NCI-H510A treated with DMSO at 0.1 percent for 48 hours (cell line): ENCODE measurements around the gene PRKCA.

Source experiments
- DNase-seq: peaks from one replicate; lab custom pipeline; 2025; lab: John Stamatoyannopoulos, UW

PRKCA gene

GRCh38 chr17:66547151-66547865 lies 244.9 kb downstream of the PRKCA start:
- no peak for DNase-seq

GRCh38 chr17:66548158-66548557 lies 245.7 kb downstream of the PRKCA start:
- DNase-seq, result no peak

- no peak for DNase-seq
These were observed 246.4 kb downstream of the PRKCA start for GRCh38 chr17:66548659-66549310.

- no peak for DNase-seq
These were observed 246.9 kb downstream of the PRKCA start for GRCh38 chr17:66549311-66549704.

GRCh38 chr17:66549731-66550207 lies 247.4 kb downstream of the PRKCA start:
- DNase-seq, result no peak

GRCh38 chr17:66551839-66552238 lies 249.4 kb downstream of the PRKCA start:
- no peak for DNase-seq

GRCh38 chr17:66552371-66552770 lies 250.0 kb downstream of the PRKCA start:
- no peak for DNase-seq

- DNase-seq, result no peak
These were observed 253.2 kb downstream of the PRKCA start for GRCh38 chr17:66555605-66556004.

GRCh38 chr17:66557200-66557599 lies 254.8 kb downstream of the PRKCA start:
- no peak for DNase-seq

GRCh38 chr17:66557886-66558285 lies 255.5 kb downstream of the PRKCA start:
- DNase-seq, result no peak

- no peak for DNase-seq
These were observed 258.3 kb downstream of the PRKCA start for GRCh38 chr17:66560691-66561090.

- no peak for DNase-seq
These were observed 259.7 kb downstream of the PRKCA start for GRCh38 chr17:66562119-66562518.

GRCh38 chr17:66564992-66565465 lies 262.6 kb downstream of the PRKCA start:
- no peak for DNase-seq

- DNase-seq, result peak; percentile 76
These were observed 265.1 kb downstream of the PRKCA start for GRCh38 chr17:66567234-66568170.

GRCh38 chr17:66569572-66569971 lies 267.2 kb downstream of the PRKCA start:
- DNase-seq, result no peak

- no peak for DNase-seq
These were observed 268.2 kb downstream of the PRKCA start for GRCh38 chr17:66570447-66571195.

- no peak for DNase-seq
These were observed 269.3 kb downstream of the PRKCA start for GRCh38 chr17:66571745-66572144.

GRCh38 chr17:66573078-66573477 lies 270.7 kb downstream of the PRKCA start:
- DNase-seq, result no peak

- DNase-seq, result no peak
These were observed 271.7 kb downstream of the PRKCA start for GRCh38 chr17:66574123-66574522.

- DNase-seq, result peak; percentile 24
These were observed 274.1 kb downstream of the PRKCA start for GRCh38 chr17:66576473-66576872.

GRCh38 chr17:66577041-66577440 lies 274.6 kb downstream of the PRKCA start:
- no peak for DNase-seq
